ENCODE data around the gene CTTNBP2NL.

GRCh38 chr1:112388436-112388835 lies 7.6 kb upstream of the CTTNBP2NL start:
- TF ChIP-seq CTCF (IDR thresholded peaks at IDR 0.05) = no peak
- TF ChIP-seq EP300 (IDR thresholded peaks at IDR 0.05) = no peak

All from suprapubic skin (tissue), 3 donors.